Activated naive CD4-positive, alpha-beta T cell treated with anti-CD3 and anti-CD28 coated beads, Interleukin-2, amount 50 U/mL, for 72 hours (primary cell): ENCODE results near the gene RMP24. TPM values are rescaled to one million over a fixed set of nuclear protein-coding genes. Genes with fewer than 3 reads are reported as not detected.
"Not testable (repeated sequence)": the region's sequence is repeated elsewhere in the genome, so short reads cannot be mapped to it uniquely, and the experiment has no call there.

Experiments used
- ATAC-seq, 2 donors: fragments of 150-1000 bp; cut with Tn5 transposase; 2 replicates each; pipeline ENCODE4 v1.10.0; 2021; ENCODE audit warnings: mild to moderate bottlenecking in 2 of 2, moderate library complexity in 2 of 2
- DNase-seq, 2 donors: peaks; one replicate each; pipeline ENCODE4 v3.0.0; 2021 to 2022; ENCODE audit warnings: low spot score in 2 of 2
- H3K27ac Mint-ChIP-seq, 2 donors: one replicate each; pipeline ENCODE4 v1.8.0; 2022; ENCODE audit warnings: mild to moderate bottlenecking in 2 of 2, mixed read lengths in 2 of 2
- H3K36me3 Mint-ChIP-seq, 2 donors: one replicate each; pipeline ENCODE4 v1.8.0; 2022; ENCODE audit warnings: mixed read lengths in 2 of 2
- H3K9me3 Mint-ChIP-seq, 2 donors: one replicate each; pipeline ENCODE4 v1.8.0; 2022; ENCODE audit warnings: mixed read lengths in 2 of 2
- total RNA-seq, 2 donors: library from RNA; stranded (reverse); gene quantifications; one replicate each; pipeline ENCODE4 v1.2.3, GENCODE V29; 2022

Gene RMP24

DNA sequence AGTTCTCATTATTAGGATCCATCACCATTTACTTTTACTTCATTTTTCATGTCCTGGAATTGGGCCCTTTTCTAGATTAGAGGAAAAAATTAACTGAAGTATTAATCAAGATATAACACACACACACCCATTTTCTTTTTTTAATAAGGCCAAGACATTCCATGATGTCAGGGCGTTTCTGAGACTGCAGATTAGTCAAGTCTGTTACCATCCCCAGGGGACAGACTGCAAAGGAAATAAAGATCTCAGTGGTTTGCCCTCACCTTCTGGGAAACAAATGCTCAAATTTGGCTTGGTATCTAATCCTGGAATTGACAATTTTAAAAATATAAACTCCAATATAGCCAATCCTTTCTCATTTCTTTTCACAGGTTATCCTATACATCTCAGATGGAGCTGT is 27.4 kb downstream of the RMP24 start:
- H3K9me3 Mint-ChIP-seq: no peaks in the 10 kb centered on the region
- ATAC-seq (no peak), DNase-seq (no peak)
- no peaks in the 10 kb centered on the region for H3K36me3 Mint-ChIP-seq
- H3K27ac Mint-ChIP-seq: no peak overlapping the region

DNA sequence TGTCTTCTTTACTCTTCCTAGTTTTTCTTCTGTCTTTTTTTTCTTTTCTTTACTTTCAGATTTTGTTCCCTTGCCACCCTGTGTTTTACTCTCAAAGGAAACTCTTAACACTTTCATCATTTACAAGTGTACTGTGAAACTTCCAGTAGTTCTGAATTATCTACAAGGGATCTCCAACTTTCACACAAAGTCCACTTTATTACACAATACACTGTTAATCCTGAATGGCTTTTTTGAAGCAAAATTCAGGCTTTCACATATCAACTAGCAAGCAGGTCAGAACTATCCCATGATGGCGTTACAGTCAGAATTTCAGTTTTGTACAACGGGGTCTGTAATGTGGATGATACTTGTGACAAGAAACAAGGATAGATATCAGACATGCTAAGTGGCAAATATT is 34.5 kb downstream of the RMP24 start:
- no peak for DNase-seq
- H3K9me3 Mint-ChIP-seq: no peaks in the 10 kb centered on the region
- H3K27ac Mint-ChIP-seq: no peak overlapping the region
- no peak for ATAC-seq
- H3K36me3 Mint-ChIP-seq: no peaks in the 10 kb centered on the region

DNA sequence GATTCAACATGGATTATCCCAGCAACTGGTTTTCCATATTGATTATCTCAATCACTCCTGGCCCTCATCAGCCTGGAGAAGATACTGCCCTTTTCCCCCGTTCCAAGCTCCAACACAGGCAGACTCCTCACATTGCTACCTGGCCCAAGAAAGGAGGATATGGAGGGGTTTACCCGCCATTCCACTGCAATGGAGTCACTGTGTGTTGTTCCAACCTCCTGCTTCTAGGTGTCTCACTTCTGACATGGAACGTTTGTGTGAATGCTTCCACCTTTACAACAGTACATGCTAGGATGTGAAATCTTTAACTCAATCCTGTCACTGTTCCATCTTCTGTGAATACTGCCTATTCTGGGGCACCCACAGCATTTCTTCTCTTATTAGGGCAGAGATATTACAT is 36.7 kb downstream of the RMP24 start:
- ATAC-seq: no peak
- no peaks in the 10 kb centered on the region for H3K36me3 Mint-ChIP-seq
- no peak overlapping the region for H3K27ac Mint-ChIP-seq
- no peak for DNase-seq
- H3K9me3 Mint-ChIP-seq: no peaks in the 10 kb centered on the region

DNA sequence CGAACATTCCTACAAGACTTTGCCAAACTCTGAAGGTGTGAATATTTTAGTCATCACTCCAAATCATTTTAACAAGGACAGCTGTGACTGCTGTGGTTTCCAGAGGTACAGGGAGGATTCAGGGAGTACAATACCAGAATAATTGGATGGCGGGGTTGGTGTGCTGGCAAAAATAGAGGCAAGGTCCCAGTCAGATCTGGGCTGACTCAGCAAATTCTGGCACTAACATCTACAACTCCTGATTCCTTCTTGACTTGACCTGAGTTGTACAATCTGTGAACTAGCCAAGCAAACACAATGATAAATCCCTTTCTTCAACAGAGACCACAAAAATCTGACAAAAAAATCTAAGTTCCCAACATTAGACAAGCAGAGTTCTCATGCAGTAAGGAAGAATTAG is 40.4 kb downstream of the RMP24 start:
- H3K9me3 Mint-ChIP-seq: no peaks in the 10 kb centered on the region
- ATAC-seq (no peak), DNase-seq (no peak)
- no peaks in the 10 kb centered on the region for H3K36me3 Mint-ChIP-seq
- no peak overlapping the region for H3K27ac Mint-ChIP-seq

DNA sequence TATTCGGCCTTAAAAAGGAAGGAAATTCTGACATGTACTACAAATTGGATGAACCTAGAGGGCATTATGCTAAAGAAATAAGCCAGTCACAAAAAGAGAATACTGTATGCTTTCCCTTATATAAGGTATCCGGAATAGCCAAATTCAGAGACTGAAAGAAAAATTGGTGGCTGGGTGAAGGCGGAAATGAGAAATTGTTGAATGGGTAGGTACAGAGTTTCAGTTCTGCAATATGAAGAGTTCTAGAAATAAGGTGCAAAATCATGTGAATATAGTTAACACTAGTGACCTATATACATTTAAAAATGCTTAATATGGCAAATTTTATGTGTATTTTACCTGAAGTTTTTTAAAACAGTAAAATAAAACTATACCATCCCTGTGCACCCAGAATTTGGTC is 43.1 kb downstream of the RMP24 start:
- H3K36me3 Mint-ChIP-seq: no peaks in the 10 kb centered on the region
- no peak for ATAC-seq
- H3K9me3 Mint-ChIP-seq: no peaks in the 10 kb centered on the region
- no peak overlapping the region for H3K27ac Mint-ChIP-seq
- DNase-seq: no peak

DNA sequence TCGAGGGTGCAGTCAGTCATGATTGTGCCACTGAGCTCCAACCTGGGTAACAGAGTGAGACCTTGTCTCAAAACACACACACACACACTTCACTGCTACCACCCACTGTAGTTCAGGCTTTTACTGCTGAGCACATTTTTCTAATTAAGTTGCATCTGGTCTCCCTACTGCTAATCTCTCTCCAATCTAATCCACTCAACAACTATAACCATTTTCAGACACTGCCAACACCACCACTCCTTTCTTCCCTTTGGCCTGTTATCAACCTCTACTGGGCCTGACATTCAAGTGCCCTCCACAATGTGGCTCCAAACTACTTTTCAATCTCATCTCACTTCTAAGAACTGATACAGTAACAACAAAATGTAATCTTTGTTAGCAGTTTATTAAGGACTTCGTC is 44.8 kb downstream of the RMP24 start:
- Mint-ChIP-seq H3K9me3 (no peaks in the 10 kb centered on the region), H3K36me3 (no peaks in the 10 kb centered on the region), H3K27ac (peak overlapping the region in 1 of 2 donors; percentile 38)
- ATAC-seq: no peak
- no peak for DNase-seq

DNA sequence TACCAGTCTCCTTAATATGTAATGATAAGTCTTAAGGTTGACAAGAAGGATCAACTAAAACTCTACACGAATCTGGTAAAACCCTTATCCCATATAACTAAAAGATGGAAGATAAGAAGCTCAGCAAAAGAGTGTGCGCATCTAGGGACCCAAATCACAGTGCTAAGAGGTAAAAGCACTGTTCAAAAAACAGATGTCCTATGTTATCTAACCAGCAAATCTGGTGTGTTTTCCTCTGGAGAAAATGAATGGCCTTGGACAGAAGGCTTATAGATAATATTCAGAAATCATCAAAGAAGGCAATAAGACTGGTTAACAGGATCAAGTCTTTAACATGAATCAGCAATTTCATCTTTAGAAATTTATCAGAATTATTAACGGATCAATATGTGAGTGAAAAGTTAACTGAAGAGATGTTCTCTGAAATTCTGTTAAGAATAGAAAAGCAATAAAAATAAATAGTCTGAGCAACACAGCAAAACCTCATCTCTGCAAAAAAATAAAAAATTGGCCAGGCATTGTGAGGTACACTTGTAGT is 47.8 kb downstream of the RMP24 start:
- DNase-seq (no peak), ATAC-seq (no peak)
- Mint-ChIP-seq H3K27ac (no peak overlapping the region), H3K9me3 (no peaks in the 10 kb centered on the region), H3K36me3 (no peaks in the 10 kb centered on the region)

DNA sequence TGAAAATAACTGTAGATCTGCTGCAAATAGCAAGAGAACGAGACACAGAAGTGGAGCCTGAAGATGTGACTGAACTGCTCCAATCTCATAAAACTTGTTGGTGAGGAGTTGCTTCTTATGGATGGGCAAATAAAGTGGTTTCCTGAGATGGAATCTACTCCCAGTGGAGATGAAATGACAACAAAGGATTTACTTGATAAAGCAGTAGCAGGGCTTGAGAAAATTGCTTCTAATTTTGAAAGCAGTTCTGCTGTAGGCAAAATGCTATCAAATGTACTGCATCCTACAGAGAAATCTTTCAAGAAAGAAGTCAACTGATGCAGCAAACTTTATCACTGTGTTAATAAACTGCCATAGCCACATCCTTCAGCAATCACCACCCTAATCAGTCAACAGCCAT is 50.9 kb downstream of the RMP24 start:
- no peak for ATAC-seq
- no peaks in the 10 kb centered on the region for H3K9me3 Mint-ChIP-seq
- H3K36me3 Mint-ChIP-seq: no peaks in the 10 kb centered on the region
- no peak overlapping the region for H3K27ac Mint-ChIP-seq
- DNase-seq: no peak

DNA sequence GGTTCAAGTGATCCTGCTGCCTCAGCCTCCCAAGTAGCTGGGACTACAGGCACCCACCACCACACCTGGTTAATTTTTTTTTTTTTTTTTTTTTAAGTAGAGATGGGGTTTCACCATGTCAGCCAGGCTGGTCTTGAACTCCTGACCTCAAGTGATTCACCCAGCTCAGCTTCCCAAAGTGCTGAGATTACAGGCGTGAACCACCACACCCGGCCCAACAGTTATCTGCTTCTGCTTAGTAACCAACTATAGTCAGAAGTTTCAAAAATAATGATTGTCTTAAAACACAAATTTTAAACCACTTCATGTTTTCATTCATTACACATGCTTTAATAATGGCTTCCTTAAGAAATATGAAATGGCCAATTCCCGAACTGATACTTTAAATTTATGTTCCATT is 51.8 kb downstream of the RMP24 start:
- ATAC-seq, H3K27ac Mint-ChIP-seq, H3K36me3 Mint-ChIP-seq, H3K9me3 Mint-ChIP-seq, DNase-seq: not testable (repeated sequence)

DNA sequence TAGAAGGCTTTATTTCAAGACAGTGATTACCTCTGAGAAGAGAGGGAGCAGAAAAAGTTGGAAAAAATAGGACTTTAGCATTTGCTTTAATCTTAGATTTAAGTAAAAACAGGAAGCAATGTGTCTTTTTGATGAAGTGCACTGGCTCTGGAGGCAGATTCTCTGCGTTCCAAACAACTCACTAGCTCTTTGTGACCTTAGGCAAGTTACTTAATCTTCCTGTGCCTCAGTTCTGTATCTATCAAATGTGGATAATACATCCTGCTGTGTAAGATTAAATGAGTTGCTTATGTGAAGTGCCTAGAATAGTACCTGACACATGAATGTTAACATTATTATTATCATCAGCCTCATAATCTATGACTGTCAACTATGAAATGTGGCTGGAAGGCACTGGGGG is 52.5 kb downstream of the RMP24 start:
- no peak for ATAC-seq
- no peak overlapping the region for H3K27ac Mint-ChIP-seq
- no peaks in the 10 kb centered on the region for H3K9me3 Mint-ChIP-seq
- H3K36me3 Mint-ChIP-seq: no peaks in the 10 kb centered on the region
- no peak for DNase-seq

DNA sequence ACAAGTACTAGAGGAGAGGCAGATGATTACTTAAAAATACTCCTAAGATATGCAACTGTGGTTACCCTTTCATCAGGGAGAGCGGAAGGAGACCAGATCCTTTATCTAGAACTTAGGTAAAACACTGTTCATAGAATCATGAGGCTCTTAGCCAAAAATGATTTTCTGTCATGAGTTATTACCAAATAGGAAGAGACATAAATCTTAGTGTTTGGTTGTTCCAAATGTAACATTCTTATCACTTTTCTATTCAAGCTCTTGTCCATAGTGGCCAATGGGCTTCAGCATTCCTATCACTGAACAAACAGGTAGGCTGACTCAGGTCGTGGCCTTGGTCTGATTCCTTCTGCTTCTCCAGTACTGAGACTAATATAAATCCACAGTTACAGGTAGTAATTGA is 56.4 kb downstream of the RMP24 start:
- ATAC-seq: no peak
- H3K36me3 Mint-ChIP-seq: no peaks in the 10 kb centered on the region
- DNase-seq: no peak
- no peak overlapping the region for H3K27ac Mint-ChIP-seq
- no peaks in the 10 kb centered on the region for H3K9me3 Mint-ChIP-seq

Other genes starting within 250 kb of the RMP24 start
- gene RPRD1A, start 94.9 kb downstream of the RMP24 start, total RNA-seq: 10 to 100 TPM; 32.2 to 32.6 TPM
- 10 to 100 TPM; 22.7 to 33.4 TPM for gene SLC39A6, start 156.7 kb downstream of the RMP24 start, total RNA-seq
- gene ELP2, start 157.2 kb downstream of the RMP24 start, total RNA-seq: 100 to 1,000 TPM; 109 to 110 TPM
- gene MOCOS, start 214.8 kb downstream of the RMP24 start, total RNA-seq: under 1 TPM; 0.19 to 0.36 TPM